ENCODE measurements around the gene RNF215.

RNF215 gene

GRCh38 chr22:30420347-30421125 is 33.3 kb upstream of the RNF215 start:
- no peak for DNase-seq (ENCODE audit: low spot score)
- no peak for TF ChIP-seq CTCF (IDR thresholded peaks at IDR 0.05; ENCODE audit: extremely low read depth, missing control alignments)

- TF ChIP-seq CTCF (IDR thresholded peaks at IDR 0.05; ENCODE audit: extremely low read depth, missing control alignments) = no peak
- no peak for DNase-seq (ENCODE audit: low spot score)
Observed at GRCh38 chr22:30416837-30417236, 29.6 kb upstream of the RNF215 start.

- no peak for DNase-seq (ENCODE audit: low spot score)
- TF ChIP-seq CTCF (IDR thresholded peaks at IDR 0.05; ENCODE audit: extremely low read depth, missing control alignments) = no peak
Observed at GRCh38 chr22:30416403-30416802, 29.2 kb upstream of the RNF215 start.

GRCh38 chr22:30414525-30415047 is 27.4 kb upstream of the RNF215 start:
- no peak for TF ChIP-seq CTCF (IDR thresholded peaks at IDR 0.05; ENCODE audit: extremely low read depth, missing control alignments)
- no peak for DNase-seq (ENCODE audit: low spot score)

GRCh38 chr22:30413745-30414524 is 26.7 kb upstream of the RNF215 start:
- no peak for DNase-seq (ENCODE audit: low spot score)
- TF ChIP-seq CTCF (IDR thresholded peaks at IDR 0.05; ENCODE audit: extremely low read depth, missing control alignments) = no peak

- TF ChIP-seq CTCF (IDR thresholded peaks at IDR 0.05; ENCODE audit: extremely low read depth, missing control alignments) = no peak
Observed at GRCh38 chr22:30413001-30413400, 25.8 kb upstream of the RNF215 start.

GRCh38 chr22:30411780-30412179 is 24.6 kb upstream of the RNF215 start:
- no peak for DNase-seq (ENCODE audit: low spot score)

More at GRCh38 chr22:30413001-30413400, 25.8 kb upstream of the RNF215 start:
- no peak for DNase-seq (ENCODE audit: low spot score)

More at GRCh38 chr22:30411780-30412179, 24.6 kb upstream of the RNF215 start:
- no peak for TF ChIP-seq CTCF (IDR thresholded peaks at IDR 0.05; ENCODE audit: extremely low read depth, missing control alignments)
